Measurements from ENCODE around the gene DPP3. TPM values are rescaled to one million over a fixed set of nuclear protein-coding genes. Genes with fewer than 3 reads are reported as not detected.

DPP3 gene
- total and polyA plus RNA-seq, 2 donors (not counting 1 experiment from before 2014, with no cell fraction given): 21.5 to 40.6 TPM

DNA sequence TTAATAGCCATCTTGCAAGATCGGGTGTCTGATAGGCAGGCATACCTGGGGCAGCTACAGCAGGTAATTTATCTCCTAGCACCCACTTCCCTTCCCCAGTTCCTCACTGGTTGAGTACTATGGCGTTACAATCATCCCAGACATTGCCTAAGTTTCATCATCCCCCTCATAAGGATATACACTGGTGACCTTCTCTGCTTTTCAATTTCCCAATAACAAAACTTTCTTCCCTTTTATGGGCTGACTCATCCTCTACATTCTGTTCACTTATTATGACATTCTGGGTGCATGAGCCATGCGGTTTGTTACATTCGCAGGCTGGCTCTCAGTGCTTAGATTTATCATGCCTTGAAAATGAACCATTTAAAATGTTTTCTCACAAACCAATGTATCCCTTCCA lies 36.6 kb upstream of the DPP3 start:
- Histone ChIP-seq H4K20me1 (ENCODE audit: control insufficient read depth, insufficient read depth, low read length, poor library complexity, severe bottlenecking) (no peaks in the 10 kb centered on the region), H3K4me3 (ENCODE audit: control extremely low read depth in 1 of 5, extremely low read depth in 1 of 5, insufficient read depth in 1 of 5, low read depth in 2 of 5, low read length in 4 of 5) (no peak overlapping the region), H3K4me1 (ENCODE audit: control insufficient read depth in 2 of 2, insufficient read depth in 2 of 2, low read length in 2 of 2) (peaks cover 0 to 3% of the 10 kb centered on the region in 2 donors), H2AFZ (ENCODE audit: insufficient read depth, low read depth, low read length, poor library complexity, severe bottlenecking) (no peak overlapping the region), H3K9me3 (ENCODE audit: control extremely low read depth in 1 of 3, control insufficient read depth in 2 of 3, insufficient read depth in 1 of 3, low read length in 2 of 3) (peaks cover 0 to 9% (median 7%) of the 10 kb centered on the region in 3 donors), H3K4me2 (replicated peaks; ENCODE audit: low read depth, low read length, poor library complexity, severe bottlenecking) (no peak overlapping the region), H3K27ac (ENCODE audit: low read length in 2 of 2) (no peak overlapping the region), H3K36me3 (replicated peaks in 1 of 2; ENCODE audit: control extremely low read depth in 1 of 2, control insufficient read depth in 1 of 2, extremely low read depth in 1 of 2, insufficient read depth in 2 of 2, low read length in 1 of 2) (no peaks in the 10 kb centered on the region), H3K27me3 (replicated peaks in 1 of 4; ENCODE audit: control extremely low read depth in 1 of 4, control insufficient read depth in 3 of 4, insufficient read depth in 4 of 4, low read length in 3 of 4) (no peaks in the 10 kb centered on the region), H3K9ac (ENCODE audit: low read length) (no peak overlapping the region), H3K79me2 (ENCODE audit: control insufficient read depth, insufficient read depth, low read length) (no peaks in the 10 kb centered on the region)
- Mint-ChIP-seq H3K27me3 (no peaks in the 10 kb centered on the region), H3K4me3 (no peak overlapping the region), H3K4me1 (peaks cover 6% of the 10 kb centered on the region), H3K9me3 (ENCODE audit: insufficient read depth) (peaks cover 8% of the 10 kb centered on the region), H3K27ac (no peak overlapping the region)
- ChIA-PET POLR2A (no interaction called here), CTCF (interaction anchor here (0.6 kb wide), 1 partner anchor 235 kb away, joined by 3 read pairs; no protein-coding TSS in a partner anchor)
- TF ChIP-seq, protein P1, sequence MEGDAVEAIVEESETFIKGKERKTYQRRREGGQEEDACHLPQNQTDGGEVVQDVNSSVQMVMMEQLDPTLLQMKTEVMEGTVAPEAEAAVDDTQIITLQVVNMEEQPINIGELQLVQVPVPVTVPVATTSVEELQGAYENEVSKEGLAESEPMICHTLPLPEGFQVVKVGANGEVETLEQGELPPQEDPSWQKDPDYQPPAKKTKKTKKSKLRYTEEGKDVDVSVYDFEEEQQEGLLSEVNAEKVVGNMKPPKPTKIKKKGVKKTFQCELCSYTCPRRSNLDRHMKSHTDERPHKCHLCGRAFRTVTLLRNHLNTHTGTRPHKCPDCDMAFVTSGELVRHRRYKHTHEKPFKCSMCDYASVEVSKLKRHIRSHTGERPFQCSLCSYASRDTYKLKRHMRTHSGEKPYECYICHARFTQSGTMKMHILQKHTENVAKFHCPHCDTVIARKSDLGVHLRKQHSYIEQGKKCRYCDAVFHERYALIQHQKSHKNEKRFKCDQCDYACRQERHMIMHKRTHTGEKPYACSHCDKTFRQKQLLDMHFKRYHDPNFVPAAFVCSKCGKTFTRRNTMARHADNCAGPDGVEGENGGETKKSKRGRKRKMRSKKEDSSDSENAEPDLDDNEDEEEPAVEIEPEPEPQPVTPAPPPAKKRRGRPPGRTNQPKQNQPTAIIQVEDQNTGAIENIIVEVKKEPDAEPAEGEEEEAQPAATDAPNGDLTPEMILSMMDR (IDR thresholded peaks at IDR 0.05): no peak
- TF ChIP-seq EZH2 (IDR thresholded peaks at IDR 0.05; ENCODE audit: borderline replicate concordance, insufficient read depth, low read depth, low read length, poor library complexity, severe bottlenecking): no peak
- WGBS (ENCODE audit: insufficient coverage): 95% methylated on average over 2 of the region's 4 CpGs
- DNase-seq (no peak), ATAC-seq (ENCODE audit: low read depth) (no peak)
- intact Hi-C loops (cut with micrococcal nuclease): no loop called here

DNA sequence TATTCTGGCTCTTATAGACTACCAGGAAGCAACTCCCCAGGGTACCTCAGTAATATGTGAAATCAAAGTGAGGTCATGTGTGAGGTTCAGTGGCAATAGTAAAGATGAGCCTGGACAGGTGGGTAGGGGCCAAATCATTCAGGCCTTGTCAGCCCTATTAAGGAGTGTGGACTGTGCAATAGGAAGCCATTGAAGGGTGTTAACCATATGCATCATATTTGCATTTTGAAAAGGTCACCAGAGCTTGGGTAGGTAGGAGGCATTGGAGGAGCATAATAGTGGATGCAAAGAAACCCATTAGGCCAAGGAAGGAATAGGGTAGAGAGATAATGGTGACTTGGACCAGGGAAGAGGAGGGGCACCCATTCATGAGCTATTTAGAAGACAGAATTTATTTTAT lies 33.2 kb upstream of the DPP3 start:
- Histone ChIP-seq H3K36me3 (replicated peaks in 1 of 2; ENCODE audit: control extremely low read depth in 1 of 2, control insufficient read depth in 1 of 2, extremely low read depth in 1 of 2, insufficient read depth in 2 of 2, low read length in 1 of 2) (no peaks in the 10 kb centered on the region), H3K9me3 (ENCODE audit: control extremely low read depth in 1 of 3, control insufficient read depth in 2 of 3, insufficient read depth in 1 of 3, low read length in 2 of 3) (peaks cover 0 to 9% (median 7%) of the 10 kb centered on the region in 3 donors), H3K4me2 (replicated peaks; ENCODE audit: low read depth, low read length, poor library complexity, severe bottlenecking) (no peak overlapping the region), H4K20me1 (ENCODE audit: control insufficient read depth, insufficient read depth, low read length, poor library complexity, severe bottlenecking) (no peaks in the 10 kb centered on the region), H3K79me2 (ENCODE audit: control insufficient read depth, insufficient read depth, low read length) (no peaks in the 10 kb centered on the region), H3K27ac (ENCODE audit: low read length in 2 of 2) (no peak overlapping the region), H3K4me3 (ENCODE audit: control extremely low read depth in 1 of 5, extremely low read depth in 1 of 5, insufficient read depth in 1 of 5, low read depth in 2 of 5, low read length in 4 of 5) (no peak overlapping the region), H3K27me3 (replicated peaks in 1 of 4; ENCODE audit: control extremely low read depth in 1 of 4, control insufficient read depth in 3 of 4, insufficient read depth in 4 of 4, low read length in 3 of 4) (peaks cover 0 to 3% (median 0%) of the 10 kb centered on the region in 4 experiments), H2AFZ (ENCODE audit: insufficient read depth, low read depth, low read length, poor library complexity, severe bottlenecking) (no peak overlapping the region), H3K4me1 (ENCODE audit: control insufficient read depth in 2 of 2, insufficient read depth in 2 of 2, low read length in 2 of 2) (no peaks in the 10 kb centered on the region), H3K9ac (ENCODE audit: low read length) (no peak overlapping the region)
- ChIA-PET POLR2A (interaction anchor here (1.2 kb wide), 1 partner anchor 231 kb away, joined by 3 read pairs; the partner anchor contains the start of gene RBM4B), CTCF (interaction anchor here (1.1 kb wide), 1 partner anchor 8 kb away, joined by 3 read pairs; the partner anchor contains the start of gene MRPL11)
- ATAC-seq (ENCODE audit: low read depth) (no peak), DNase-seq (no peak)
- Mint-ChIP-seq H3K27ac (no peak overlapping the region), H3K27me3 (peaks cover 7% of the 10 kb centered on the region), H3K4me1 (no peaks in the 10 kb centered on the region), H3K9me3 (ENCODE audit: insufficient read depth) (peaks cover 8% of the 10 kb centered on the region), H3K4me3 (no peak overlapping the region)
- intact Hi-C loops (cut with micrococcal nuclease): no loop called here
- TF ChIP-seq, protein P1 (IDR thresholded peaks at IDR 0.05): no peak
- no peak for TF ChIP-seq EZH2 (IDR thresholded peaks at IDR 0.05; ENCODE audit: borderline replicate concordance, insufficient read depth, low read depth, low read length, poor library complexity, severe bottlenecking)

All from B cell (primary cell).